GM21576 (cell line): Measurements from ENCODE around the gene CRYL1.
"Not testable (repeated sequence)": the region's sequence is repeated elsewhere in the genome, so short reads cannot be mapped to it uniquely, and the experiment has no call there.

Experiments used
- ATAC-seq: cut with Tn5 transposase; IDR thresholded peaks from one replicate; pipeline ENCODE4 v1.9.1; 2021; ENCODE audit warnings: mild to moderate bottlenecking, moderate library complexity; ENCODE audit not compliant: unreplicated experiment

CRYL1 gene

DNA sequence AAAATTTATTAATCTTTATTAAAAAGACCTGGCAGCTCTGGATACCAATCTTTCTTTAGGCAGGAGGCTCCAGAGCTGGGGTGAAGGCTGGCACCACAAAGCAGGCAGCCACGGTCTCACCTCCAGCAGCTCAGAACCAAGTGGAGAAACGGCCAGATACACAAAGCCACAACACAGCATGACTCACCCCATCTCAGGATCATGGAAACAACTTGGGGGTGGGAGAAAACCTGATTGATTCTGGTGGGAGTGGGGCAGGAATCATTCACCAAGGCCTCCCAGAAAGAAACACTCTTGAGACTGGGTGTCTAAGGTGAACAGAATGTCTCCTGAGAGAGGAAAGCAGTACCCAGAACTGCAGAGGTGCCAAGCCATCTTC is 64.2 kb downstream of the CRYL1 start:
- no peak for ATAC-seq

DNA sequence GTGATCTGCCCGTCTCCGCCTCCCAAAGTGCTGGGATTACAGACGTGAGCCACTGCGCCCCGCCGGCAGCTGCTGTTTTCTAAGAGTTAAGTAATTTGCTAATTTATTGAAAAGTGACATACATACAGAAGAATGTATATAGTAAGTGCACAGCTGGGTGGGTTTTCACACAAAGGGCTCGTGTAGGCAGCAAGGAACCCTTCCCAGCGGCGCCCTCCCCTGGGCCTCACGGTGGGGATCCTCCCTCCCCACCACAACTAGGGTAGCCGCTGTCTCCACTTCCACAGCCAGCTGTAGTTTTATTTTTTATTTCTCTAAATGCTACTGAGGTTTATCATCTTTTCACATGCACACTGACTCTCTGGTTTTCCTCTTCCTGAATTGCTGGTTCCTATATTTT is 64.9 kb downstream of the CRYL1 start:
- no peak for ATAC-seq

DNA sequence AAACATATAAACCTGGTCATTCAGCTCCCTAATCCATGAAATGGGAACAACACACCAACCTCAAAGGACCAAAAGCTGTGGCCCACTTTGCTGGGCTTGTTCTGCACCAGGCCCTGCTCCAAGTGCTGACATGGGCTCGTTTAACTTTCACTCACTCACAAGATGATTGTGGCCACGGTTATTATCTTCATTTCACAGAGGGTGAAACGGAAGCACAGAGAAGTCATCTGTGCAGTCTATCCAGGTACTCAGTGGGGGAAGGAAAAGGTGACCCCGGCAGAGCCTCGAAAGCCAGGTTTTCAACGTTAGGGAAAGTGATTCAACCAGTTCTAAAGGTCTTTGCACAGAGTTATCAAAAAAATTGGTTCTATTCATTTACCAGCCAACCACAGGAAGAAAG is 68.0 kb downstream of the CRYL1 start:
- ATAC-seq = no peak

DNA sequence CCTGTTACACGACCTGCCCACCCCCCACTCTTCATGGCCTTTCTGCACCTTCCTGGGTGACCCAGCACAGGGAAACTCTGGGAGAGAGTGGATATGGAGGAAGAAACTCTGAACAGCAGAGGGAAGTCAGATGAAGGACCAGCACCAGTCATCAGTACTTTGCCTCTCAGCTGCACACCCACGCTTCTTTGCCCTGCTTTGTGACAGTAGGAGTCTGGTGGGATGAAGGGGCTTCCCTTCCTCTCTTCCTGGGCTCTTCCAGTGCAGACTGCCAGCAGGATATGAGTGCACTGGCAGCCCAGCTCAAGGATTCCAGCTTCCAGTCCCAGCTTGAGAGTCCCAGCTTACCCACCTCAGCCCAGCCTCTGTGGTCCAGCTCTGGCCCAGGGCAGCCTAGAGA is 68.9 kb downstream of the CRYL1 start:
- ATAC-seq = no peak

DNA sequence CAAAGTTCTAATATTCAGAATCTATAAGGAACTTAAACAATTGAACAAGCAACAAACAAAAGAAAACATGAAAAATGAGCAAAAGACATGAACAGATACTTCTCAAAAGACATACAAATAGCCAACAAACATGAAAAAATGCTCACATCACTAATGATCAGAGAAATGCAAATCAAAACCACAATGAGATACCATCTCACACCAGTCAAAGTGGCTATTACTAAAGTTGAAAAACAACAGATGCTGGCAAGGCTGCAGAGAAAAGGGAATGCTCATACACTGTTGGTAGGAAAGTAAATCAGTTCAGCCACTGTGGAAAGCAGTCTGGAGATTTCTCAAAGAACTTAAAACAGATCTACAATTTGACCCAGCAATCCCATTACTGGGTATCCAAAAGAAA is 74.3 kb downstream of the CRYL1 start:
- no peak for ATAC-seq

DNA sequence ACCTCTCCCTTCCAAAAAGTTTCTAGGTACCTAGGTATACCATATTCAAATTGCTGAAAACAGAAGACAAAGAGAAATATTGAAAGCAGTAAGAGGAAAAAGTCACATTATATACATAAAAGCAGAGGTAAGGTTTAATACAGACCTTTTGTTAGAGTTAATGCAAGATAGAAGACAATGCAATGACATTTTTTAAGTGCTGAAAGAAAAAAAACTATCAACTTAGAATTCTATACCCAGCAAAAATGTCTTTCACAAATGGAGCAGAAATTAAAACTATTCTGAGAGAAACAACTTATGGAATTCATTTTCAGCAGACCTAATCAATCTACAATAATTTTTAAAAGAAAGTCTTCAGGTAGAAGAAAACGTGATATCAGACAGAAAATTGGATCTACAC is 77.2 kb downstream of the CRYL1 start:
- no peak for ATAC-seq

DNA sequence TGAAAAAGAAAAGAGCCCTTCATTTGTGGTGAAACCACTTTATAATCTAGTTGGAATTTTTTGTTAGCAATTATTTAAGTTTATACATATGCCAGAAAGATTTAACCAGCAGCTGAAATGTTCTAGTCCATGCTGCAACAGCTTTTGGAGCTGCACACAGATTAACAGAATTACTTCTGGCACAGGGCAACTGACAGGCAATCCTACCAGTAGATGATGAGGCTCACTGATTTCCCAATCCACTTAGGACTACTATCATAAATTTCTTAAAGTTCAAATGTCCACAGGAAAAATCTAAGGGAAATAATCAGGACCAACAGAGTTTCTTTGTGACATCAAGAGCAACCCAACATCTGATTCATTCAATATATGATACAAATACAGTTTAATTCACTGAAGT is 78.8 kb downstream of the CRYL1 start:
- ATAC-seq = no peak

DNA sequence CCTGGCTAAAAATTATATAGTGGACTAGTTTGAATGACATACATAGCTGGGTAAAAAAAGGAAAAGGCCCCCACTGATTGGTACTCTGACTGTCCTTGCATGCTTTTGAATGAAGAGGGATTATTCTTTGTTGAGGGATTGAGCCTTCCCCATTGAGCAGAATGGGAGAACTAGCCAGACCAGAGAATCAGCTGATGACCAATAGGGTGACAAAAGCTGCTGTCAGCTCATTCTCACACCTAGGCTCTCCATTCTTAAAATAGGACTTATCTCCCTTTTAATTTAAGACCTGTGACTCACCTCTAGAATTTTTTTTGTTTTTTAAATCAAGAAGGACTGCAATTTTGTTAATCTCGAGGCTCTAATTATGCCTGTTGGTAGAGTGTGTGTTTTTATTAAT is 79.3 kb downstream of the CRYL1 start:
- ATAC-seq = no peak

DNA sequence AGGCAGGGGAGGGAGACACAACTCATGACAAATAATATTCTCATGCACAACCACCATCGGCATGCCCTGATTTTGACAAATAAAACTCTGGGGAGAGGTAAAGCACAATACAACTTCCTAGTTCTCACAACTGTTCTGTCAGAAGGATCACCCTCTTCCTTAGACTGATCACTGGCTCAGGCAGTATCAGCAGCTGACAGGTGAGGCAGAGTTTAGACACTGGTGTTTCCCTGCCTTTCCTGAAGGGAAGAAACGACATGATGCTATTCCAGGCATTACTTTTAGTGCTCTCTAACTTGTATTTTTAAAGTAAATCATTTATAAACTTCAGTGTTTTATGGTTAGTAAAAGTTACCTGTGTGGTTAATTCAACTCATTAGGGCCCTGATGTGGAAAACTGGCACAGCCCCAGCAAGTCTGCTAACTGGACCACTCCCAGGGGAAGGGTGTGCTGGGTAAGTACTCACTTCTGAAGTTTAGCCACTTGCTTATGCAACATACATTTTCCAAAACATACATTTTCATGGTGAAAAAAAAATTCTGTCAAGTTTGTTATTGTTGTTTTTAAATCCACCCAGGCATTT is 82.8 kb downstream of the CRYL1 start:
- ATAC-seq = no peak

DNA sequence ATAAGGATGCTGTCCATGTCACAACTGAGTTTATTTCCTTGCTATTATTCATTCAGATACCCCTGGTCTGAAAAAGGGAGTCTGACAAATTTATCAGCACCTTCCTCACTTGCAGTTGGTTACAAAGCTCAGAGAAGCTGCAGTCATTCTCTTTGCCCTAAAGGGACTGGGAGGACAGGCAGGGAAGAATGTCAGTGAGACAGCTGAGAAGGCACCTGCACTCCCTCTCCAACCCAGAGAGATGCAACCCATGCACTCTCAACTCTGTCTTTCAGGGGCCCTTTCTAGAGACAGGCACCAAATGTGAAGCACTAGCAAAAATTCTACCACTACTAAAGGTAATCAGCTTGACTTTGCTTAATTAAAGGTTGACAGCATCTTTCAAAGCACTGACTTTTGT is 83.3 kb downstream of the CRYL1 start:
- no peak for ATAC-seq

DNA sequence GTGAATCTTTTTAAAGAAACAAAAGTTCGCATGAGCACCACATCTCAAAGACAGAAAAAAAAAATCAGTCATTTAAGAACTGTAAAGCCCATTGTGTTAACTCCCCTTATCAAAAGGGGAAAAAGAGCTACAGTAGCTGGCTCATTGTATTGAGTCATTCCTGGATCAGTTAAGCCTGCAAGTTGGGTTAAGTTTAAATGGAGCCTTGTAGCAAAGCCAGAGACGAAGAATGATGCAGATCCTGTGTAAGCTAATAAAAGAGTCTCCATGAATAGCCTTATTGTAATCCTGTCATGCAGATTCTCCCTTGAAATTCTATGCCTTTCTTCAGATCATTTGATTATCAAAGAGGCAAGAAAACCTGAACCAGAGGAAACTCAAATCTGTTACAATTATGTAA is 83.8 kb downstream of the CRYL1 start:
- ATAC-seq = no peak

DNA sequence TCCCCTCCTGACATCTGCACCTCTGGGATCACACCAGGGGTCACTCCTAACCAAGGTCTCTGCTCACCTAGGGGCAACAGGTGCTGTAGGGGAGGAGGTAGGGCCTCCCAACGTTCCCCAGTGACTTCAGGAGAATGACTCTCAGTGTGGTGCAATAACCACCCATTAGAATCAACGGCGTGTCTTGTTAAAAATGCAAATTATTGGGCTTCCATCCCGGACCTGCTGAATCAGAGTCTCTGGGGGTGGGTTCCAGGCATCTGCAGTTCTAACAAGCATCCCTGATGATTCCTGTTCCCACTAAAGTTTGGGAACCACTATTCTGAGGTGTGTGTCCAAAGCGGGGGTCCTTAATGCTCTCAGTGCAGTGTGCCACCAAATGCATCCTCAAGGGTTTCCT is 84.6 kb downstream of the CRYL1 start:
- no peak for ATAC-seq

DNA sequence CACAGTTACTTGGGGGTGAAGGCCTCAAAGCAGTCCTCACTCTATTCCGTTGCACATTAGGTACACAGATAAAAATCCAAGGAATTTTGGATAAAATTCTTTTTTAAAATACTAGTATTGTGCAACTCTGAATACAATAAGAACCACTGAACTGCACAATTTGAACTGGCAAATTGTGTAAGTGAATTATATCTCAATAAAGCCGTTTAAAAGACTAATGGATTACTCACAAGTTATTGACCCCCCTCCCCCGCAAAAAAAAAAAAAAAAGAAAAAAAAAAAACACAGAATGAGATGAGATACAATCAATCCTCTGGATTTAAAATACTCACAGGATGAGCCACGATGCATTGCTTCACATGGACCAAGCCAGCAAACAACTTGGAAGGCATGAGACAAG is 86.4 kb downstream of the CRYL1 start:
- ATAC-seq = no peak

DNA sequence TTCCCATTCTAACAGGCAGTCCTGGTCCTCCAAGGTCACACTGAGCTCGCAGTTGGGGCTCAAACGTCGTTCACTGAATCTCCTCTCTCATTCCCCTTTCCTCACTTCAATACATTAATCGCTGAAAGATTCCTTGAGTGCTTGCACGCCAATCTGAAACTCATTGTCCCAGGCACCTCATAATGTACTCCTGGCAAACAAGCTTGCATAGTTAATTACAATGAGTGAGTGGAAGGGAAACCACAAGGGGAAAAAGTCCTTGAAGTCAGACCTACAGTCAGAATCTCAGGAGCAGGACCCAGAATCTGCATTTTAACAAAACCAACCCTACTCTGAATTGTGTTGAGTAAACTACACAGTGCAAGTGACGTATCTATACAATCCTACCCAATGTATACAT is 86.9 kb downstream of the CRYL1 start:
- ATAC-seq = no peak

DNA sequence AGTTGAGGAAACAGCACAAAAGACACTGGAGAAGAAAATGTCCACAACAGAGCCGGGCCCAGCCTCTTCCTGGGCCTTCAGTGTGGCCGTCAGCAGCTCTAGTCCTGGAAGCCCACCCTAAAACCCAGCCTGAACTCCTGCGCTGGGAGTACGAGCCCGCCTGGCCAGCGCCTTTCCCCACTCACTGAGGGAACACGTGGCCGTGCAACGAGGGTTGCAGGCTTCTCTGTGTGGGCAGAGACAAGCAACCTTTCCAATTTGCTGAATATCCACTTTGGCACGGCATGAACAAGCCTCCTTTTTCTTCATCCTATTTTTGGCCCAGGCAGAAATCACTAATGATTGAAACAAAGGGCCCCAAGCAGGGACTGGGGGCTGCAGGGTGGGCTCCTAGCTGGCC is 89.2 kb downstream of the CRYL1 start:
- ATAC-seq = no peak

DNA sequence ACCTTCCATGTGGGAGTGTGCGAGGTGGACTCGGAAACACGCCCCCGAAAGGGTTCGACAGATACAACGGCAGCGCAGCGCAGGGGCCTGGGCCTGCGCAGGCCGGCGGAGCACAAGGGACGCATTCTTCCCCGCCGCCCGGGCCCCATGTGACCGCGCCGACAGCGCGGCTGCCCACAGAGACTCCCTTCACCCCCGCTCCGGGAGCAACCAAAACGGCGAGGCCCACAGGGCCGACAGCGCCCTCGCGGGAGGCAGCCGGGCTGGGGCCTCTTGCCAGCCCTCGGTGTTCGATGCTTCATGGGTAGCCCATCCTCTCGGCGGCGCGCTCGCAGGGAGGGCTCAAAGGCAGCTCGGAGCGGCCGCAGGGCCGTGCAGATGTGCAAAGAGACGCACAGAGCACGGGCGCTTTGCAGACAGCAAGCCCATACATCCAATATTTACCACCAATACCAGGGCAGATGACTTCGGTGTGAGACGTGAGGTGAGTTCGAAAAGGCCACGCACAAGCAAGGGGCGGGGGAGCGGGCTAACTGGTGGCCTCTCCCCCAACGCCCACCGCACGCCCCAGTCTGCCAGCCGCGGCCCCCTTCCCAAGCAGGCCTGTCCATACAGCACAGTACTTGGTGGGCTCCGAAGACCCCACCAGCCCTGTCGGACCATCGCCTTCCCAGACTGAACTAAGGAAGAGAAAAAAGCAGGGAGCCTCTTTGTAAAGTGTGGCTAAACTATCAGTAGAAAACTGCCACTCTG is 89.9 kb downstream of the CRYL1 start:
- no peak for ATAC-seq

DNA sequence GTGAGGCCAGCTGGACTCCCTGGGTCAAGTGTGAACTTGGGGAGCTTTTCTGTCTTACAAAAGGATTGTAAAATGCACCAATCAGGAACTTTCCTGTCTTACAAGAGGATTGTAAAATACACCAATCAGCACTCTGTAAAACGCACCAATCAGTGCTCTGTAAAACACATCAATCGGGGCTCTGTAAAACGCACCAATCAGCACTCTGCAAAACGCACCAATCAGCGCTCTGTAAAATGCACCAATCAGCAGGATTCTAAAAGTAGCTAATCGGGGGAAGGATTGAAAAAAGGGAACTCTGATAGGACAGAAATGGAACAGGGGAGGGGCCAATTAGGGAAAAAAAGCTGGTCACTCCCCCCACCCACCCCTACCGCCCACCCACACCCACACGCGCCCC is 91.4 kb downstream of the CRYL1 start:
- ATAC-seq = not testable (repeated sequence)

DNA sequence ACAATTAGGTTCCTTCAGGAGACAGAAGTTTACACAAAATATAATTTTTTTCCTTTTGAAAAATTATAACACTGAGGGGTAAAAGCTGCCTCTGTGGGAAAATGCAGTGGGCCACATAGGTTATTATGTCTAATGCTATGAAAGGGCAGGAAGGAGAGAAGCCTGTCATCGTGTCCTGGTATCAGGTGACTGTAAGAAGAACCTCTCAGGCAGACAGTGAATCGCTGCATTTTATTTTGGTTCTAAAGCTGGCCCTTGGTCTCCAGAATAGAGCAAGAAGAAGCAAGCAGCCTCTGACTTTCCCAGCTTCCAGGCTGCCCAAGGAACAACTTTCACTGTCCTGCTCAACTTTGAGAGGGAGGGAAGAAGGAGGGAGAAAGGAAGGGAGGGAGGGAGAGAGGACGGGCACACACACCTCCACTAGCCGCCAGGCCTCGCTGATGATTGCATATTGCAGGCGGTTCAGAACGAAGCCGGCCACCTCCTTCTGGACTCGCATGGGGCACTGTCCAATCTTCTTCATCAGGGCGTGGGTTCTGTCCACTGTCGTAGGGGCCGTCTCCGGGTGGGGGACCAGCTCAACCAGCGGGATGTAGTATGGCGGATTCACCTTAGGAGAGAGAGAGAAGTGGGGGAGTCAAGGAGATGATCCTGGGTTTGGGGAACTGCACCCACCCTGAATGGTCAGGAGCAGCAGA is 93.8 kb downstream of the CRYL1 start:
- no peak for ATAC-seq

DNA sequence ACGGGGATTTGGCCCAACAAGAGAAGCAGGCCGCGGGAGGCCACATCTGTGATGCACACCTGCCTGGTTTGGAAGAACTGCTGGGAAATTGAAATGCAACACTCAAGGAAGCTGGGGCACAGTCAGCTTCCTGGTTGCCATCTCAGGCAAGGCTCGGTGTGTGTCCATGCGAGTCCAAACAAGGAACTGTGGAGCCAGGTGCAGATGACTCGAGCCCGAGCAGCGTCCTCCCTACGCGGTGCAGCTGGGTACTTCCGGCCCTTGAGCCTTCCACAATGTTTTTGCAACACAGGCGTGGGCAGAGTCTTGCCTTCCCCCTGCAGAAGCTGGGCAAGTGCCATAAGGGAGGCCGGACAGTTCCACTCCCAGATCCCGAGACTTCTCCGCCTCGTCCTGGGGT is 94.6 kb downstream of the CRYL1 start:
- no peak for ATAC-seq

DNA sequence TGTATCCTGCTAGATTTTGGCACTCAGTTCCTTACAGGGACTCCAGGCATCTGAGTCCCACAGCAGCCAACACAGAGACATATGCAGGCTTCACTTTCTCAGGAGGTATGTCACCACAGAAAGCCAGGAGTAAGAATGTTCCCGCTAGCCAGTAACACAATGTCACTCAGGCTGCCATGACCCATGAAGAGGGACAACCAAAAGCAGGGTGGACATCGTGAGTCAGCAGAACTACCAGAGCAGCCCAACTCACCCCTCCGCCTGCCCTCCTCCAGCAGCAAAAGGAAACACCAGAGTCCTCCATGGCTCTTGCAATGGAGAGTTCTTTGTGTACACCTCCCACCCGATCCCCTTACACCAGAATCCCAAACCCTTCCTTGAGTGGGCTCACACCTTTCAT is 95.4 kb downstream of the CRYL1 start:
- ATAC-seq = no peak

DNA sequence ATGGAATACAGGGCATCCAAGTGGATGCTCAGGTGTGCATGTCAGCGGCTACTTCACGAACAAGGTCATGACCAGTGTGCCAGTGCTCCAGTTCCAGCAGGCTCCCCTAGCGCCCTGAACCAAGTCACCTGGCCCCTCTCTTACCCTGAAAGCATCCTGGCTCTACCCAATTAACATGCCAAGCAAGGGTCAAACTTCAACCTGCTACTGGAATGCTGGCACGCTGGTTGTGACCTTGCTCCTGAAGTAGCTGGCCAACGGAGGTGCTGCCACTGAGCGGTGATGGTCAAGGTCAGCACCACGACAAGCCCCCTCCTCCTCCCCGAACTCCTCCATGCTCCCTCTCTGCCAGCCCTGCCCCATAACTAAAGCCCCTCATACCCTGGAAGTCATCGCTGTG is 96.0 kb downstream of the CRYL1 start:
- ATAC-seq = no peak
